GM21528 (cell line): ENCODE measurements around the gene SNX33.
"Not testable (repeated sequence)": the region's sequence is repeated elsewhere in the genome, so short reads cannot be mapped to it uniquely, and the experiment has no call there.

Source experiments
- ATAC-seq: cut with Tn5 transposase; IDR thresholded peaks from one replicate; pipeline ENCODE4 v1.9.1; 2021; ENCODE audit warnings: mild to moderate bottlenecking, moderate library complexity; ENCODE audit not compliant: unreplicated experiment, low FRiP score

SNX33 gene

GRCh38 chr15:75696854-75697259, 49.1 kb downstream of the SNX33 start:
- ATAC-seq = no peak

GRCh38 chr15:75697523-75697922, 49.8 kb downstream of the SNX33 start:
- no peak for ATAC-seq

GRCh38 chr15:75697974-75698747, 50.4 kb downstream of the SNX33 start:
- ATAC-seq = not testable (repeated sequence)

- not testable (repeated sequence) for ATAC-seq
Measured at GRCh38 chr15:75699517-75699916, 51.8 kb downstream of the SNX33 start.

- not testable (repeated sequence) for ATAC-seq
Measured at GRCh38 chr15:75699961-75700874, 52.5 kb downstream of the SNX33 start.

GRCh38 chr15:75701071-75702003, 53.6 kb downstream of the SNX33 start:
- not testable (repeated sequence) for ATAC-seq

- no peak for ATAC-seq
Measured at GRCh38 chr15:75702436-75702835, 54.7 kb downstream of the SNX33 start.

GRCh38 chr15:75703440-75704262, 55.9 kb downstream of the SNX33 start:
- not testable (repeated sequence) for ATAC-seq

GRCh38 chr15:75704263-75704615, 56.5 kb downstream of the SNX33 start:
- ATAC-seq = no peak

- ATAC-seq = no peak
Measured at GRCh38 chr15:75704618-75705017, 56.9 kb downstream of the SNX33 start.

- ATAC-seq = not testable (repeated sequence)
Measured at GRCh38 chr15:75705375-75705774, 57.7 kb downstream of the SNX33 start.

GRCh38 chr15:75705854-75706681, 58.4 kb downstream of the SNX33 start:
- ATAC-seq = no peak

GRCh38 chr15:75706682-75706954, 58.9 kb downstream of the SNX33 start:
- no peak for ATAC-seq

- not testable (repeated sequence) for ATAC-seq
Measured at GRCh38 chr15:75709458-75709857, 61.7 kb downstream of the SNX33 start.

GRCh38 chr15:75710874-75711273, 63.2 kb downstream of the SNX33 start:
- ATAC-seq = not testable (repeated sequence)

- ATAC-seq = not testable (repeated sequence)
Measured at GRCh38 chr15:75711495-75711894, 63.8 kb downstream of the SNX33 start.
